GM23338 (cell line): Measurements from ENCODE around the gene PEX10. TPM values are rescaled to one million over a fixed set of nuclear protein-coding genes. Genes with fewer than 3 reads are reported as not detected.

Experiments
- ATAC-seq: fragments of 200-7000 bp; cut with Tn5 transposase; 3 replicates; pipeline ENCODE4 v1.9.1; 2020
- DNase-seq: peaks from one replicate; pipeline ENCODE4 v3.0.0-alpha.2; 2015; ENCODE audit warnings: low spot score
- H2AFZ ChIP-seq: fragments of 200-600 bp; sonication (generic); 2 replicates; pipeline ENCODE4 v1.8.0; 2016; ENCODE audit warnings: antibody characterized with exemption, mild to moderate bottlenecking, moderate library complexity
- H3F3A ChIP-seq: fragments of 200-600 bp; sonication (generic); replicated peaks from 2 replicates; pipeline ENCODE4 v1.8.0; 2017; ENCODE audit warnings: antibody characterized with exemption, mixed run types, low read depth
- H3K27ac ChIP-seq: fragments of 200-600 bp; sonication (generic); 2 replicates; pipeline ENCODE4 v1.6.1; 2016; ENCODE audit warnings: low read depth
- H3K27me3 ChIP-seq: fragments of 200-600 bp; sonication (generic); 2 replicates; pipeline ENCODE4 v1.8.0; 2016; ENCODE audit warnings: mild to moderate bottlenecking, mixed run types, moderate library complexity; ENCODE audit not compliant: insufficient read depth
- H3K36me3 ChIP-seq: fragments of 200-600 bp; sonication (generic); 2 replicates; pipeline ENCODE4 v1.8.0; 2016; ENCODE audit warnings: mild to moderate bottlenecking; ENCODE audit not compliant: insufficient read depth
- H3K4me1 ChIP-seq: fragments of 200-600 bp; sonication (generic); 2 replicates; pipeline ENCODE4 v1.8.0; 2016; ENCODE audit warnings: mild to moderate bottlenecking, moderate library complexity; ENCODE audit not compliant: insufficient read depth
- H3K4me2 ChIP-seq: fragments of 200-600 bp; sonication (generic); 2 replicates; pipeline ENCODE4 v1.7.1; 2017; ENCODE audit warnings: mixed run types
- H3K4me3 ChIP-seq: fragments of 200-600 bp; sonication (generic); 2 replicates; pipeline ENCODE4 v1.6.1; 2016; ENCODE audit warnings: mixed run types
- H3K79me2 ChIP-seq: fragments of 200-600 bp; sonication (generic); replicated peaks from 2 replicates; pipeline ENCODE4 v1.8.0; 2017; ENCODE audit warnings: mild to moderate bottlenecking; ENCODE audit not compliant: insufficient read depth
- H3K9me2 ChIP-seq: fragments of 200-600 bp; sonication (generic); 2 replicates; pipeline ENCODE4 v1.8.0; 2017; ENCODE audit not compliant: insufficient read depth
- H4K20me1 ChIP-seq: fragments of 200-600 bp; sonication (generic); replicated peaks from 2 replicates; pipeline ENCODE4 v1.8.0; 2017; ENCODE audit warnings: mild to moderate bottlenecking; ENCODE audit not compliant: insufficient read depth
- H3K27ac Mint-ChIP-seq: 2 replicates; pipeline ENCODE4 v1.8.0; 2020; ENCODE audit warnings: inconsistent platforms, mild to moderate bottlenecking, moderate library complexity, mixed read lengths
- H3K27me3 Mint-ChIP-seq: 3 replicates; pipeline ENCODE4 v1.8.0; 2022; ENCODE audit warnings: low read depth, mild to moderate bottlenecking, moderate library complexity, mixed read lengths, inconsistent platforms; ENCODE audit not compliant: insufficient read depth, poor library complexity
- H3K36me3 Mint-ChIP-seq: 3 replicates; pipeline ENCODE4 v1.8.0; 2021; ENCODE audit warnings: low read depth, mild to moderate bottlenecking, inconsistent platforms, moderate library complexity, mixed read lengths
- H3K4me1 Mint-ChIP-seq: 3 replicates; pipeline ENCODE4 v1.8.0; 2020; ENCODE audit warnings: mild to moderate bottlenecking, inconsistent platforms, mixed read lengths
- H3K4me3 Mint-ChIP-seq: 3 replicates; pipeline ENCODE4 v1.8.0; 2021; ENCODE audit warnings: moderate library complexity, mild to moderate bottlenecking, inconsistent platforms, mixed read lengths
- H3K9me3 Mint-ChIP-seq: 3 replicates; pipeline ENCODE4 v1.8.0; 2020; ENCODE audit warnings: moderate library complexity, mild to moderate bottlenecking, inconsistent platforms, mixed read lengths
- STAT1 ChIP-seq: IDR thresholded peaks from one replicate; pipeline ENCODE4 v1.6.1; 2016; ENCODE audit warnings: antibody characterized with exemption; ENCODE audit not compliant: unreplicated experiment
- ZNF462 ChIP-seq: fragments of 250-450 bp; sonication (Bioruptor Pico); IDR thresholded peaks from 2 replicates; pipeline ENCODE4 v1.5.0; 2020; ENCODE audit warnings: mild to moderate bottlenecking, moderate library complexity
- polyA plus RNA-seq: library from polyadenylated mRNA; unstranded; fragments of >200 nt; fragmentation: Nextera tagmentation; extraction: Ambion mirVana; gene quantifications from 2 replicates; pipeline ENCODE4 v1.2.1, GENCODE V29; 2016
- total RNA-seq: library from RNA; depleted of rRNA; stranded (reverse); fragments of >200 nt; shearing (Covaris generic); gene quantifications from 2 replicates; pipeline ENCODE4 v1.2.3, GENCODE V29; 2014

The PEX10 gene
- total and polyA plus RNA-seq, 2 experiments from 2014 or later: 15.0 to 53.9 TPM

- Histone ChIP-seq H3K36me3 (no peaks in the 10 kb centered on the region), H3K79me2 (no peaks in the 10 kb centered on the region), H4K20me1 (no peaks in the 10 kb centered on the region; the same call in 1 of the 2 replicates), H3K27ac (no peak overlapping the region), H3K27me3 (no peaks in the 10 kb centered on the region), H3K4me2 (no peak overlapping the region), H3K4me1 (no peaks in the 10 kb centered on the region), H2AFZ (no peak overlapping the region), H3K4me3 (no peak overlapping the region), H3K9me2 (no peaks in the 10 kb centered on the region), H3F3A (no peaks in the 10 kb centered on the region)
- TF ChIP-seq STAT1: no peak
- peaks cover 3% of the 10 kb centered on the region; the same call in 2 of the 3 replicates for H3K4me1 Mint-ChIP-seq
- no peaks in the 10 kb centered on the region for H3K9me3 Mint-ChIP-seq
- ATAC-seq (no peak), DNase-seq (peak; percentile 32)
- no peak overlapping the region for H3K4me3 Mint-ChIP-seq
- H3K27ac Mint-ChIP-seq: no peak overlapping the region
- H3K36me3 Mint-ChIP-seq: peaks cover 3% of the 10 kb centered on the region; the same call in 1 of the 3 replicates
- no peaks in the 10 kb centered on the region for H3K27me3 Mint-ChIP-seq
Observed at GRCh38 chr1:2384941-2385481, 27.4 kb downstream of the PEX10 start.

- DNase-seq (no peak), ATAC-seq (no peak)
- Histone ChIP-seq H3K4me1 (no peaks in the 10 kb centered on the region), H3K36me3 (no peaks in the 10 kb centered on the region), H2AFZ (no peak overlapping the region), H3K9me2 (no peaks in the 10 kb centered on the region), H3K4me2 (no peak overlapping the region), H4K20me1 (no peaks in the 10 kb centered on the region; the same call in 1 of the 2 replicates), H3K27ac (no peak overlapping the region), H3F3A (no peaks in the 10 kb centered on the region), H3K79me2 (no peaks in the 10 kb centered on the region), H3K4me3 (no peak overlapping the region), H3K27me3 (no peaks in the 10 kb centered on the region)
- H3K4me3 Mint-ChIP-seq: no peak overlapping the region
- H3K4me1 Mint-ChIP-seq: no peaks in the 10 kb centered on the region
- peaks cover 3% of the 10 kb centered on the region; the same call in 1 of the 3 replicates for H3K36me3 Mint-ChIP-seq
- H3K27me3 Mint-ChIP-seq: peaks cover 3% of the 10 kb centered on the region
- no peaks in the 10 kb centered on the region for H3K9me3 Mint-ChIP-seq
- TF ChIP-seq ZNF462: no peak
- H3K27ac Mint-ChIP-seq: no peak overlapping the region
Observed at GRCh38 chr1:2384130-2384860, 28.1 kb downstream of the PEX10 start.
